SU-DHL-6 (cell line): Measurements from ENCODE around the gene CRISPLD2.

Experiments used
- H2AFZ ChIP-seq: fragments of 200-600 bp; sonication (generic); 2 replicates; pipeline ENCODE4 v1.6.1; 2014; ENCODE audit warnings: low read depth, mild to moderate bottlenecking, moderate library complexity, mixed read lengths, antibody characterized with exemption, low read length; ENCODE audit not compliant: severe bottlenecking
- H3F3A ChIP-seq: fragments of 200-600 bp; shearing (Covaris generic); 2 replicates; pipeline ENCODE4 v1.6.0; 2016; ENCODE audit warnings: antibody characterized with exemption, mild to moderate bottlenecking; ENCODE audit not compliant: insufficient read depth
- H3K27ac ChIP-seq: fragments of 200-600 bp; sonication (generic); 2 replicates; pipeline ENCODE4 v1.5.1; 2016; ENCODE audit warnings: low read depth, mild to moderate bottlenecking, low read length, moderate library complexity, mixed read lengths
- H3K27me3 ChIP-seq: fragments of 200-600 bp; sonication (generic), shearing (Covaris generic); 2 replicates; pipeline ENCODE4 v1.6.0; 2014; ENCODE audit warnings: mild to moderate bottlenecking, low read length
- H3K36me3 ChIP-seq: fragments of 200-600 bp; sonication (generic); 2 replicates; pipeline ENCODE4 v1.6.1; 2014; ENCODE audit warnings: mild to moderate bottlenecking, low read length, mixed read lengths
- H3K4me2 ChIP-seq: fragments of 300-600, 200-600 bp; shearing (Covaris generic), sonication (generic); 2 replicates; pipeline ENCODE4 v1.6.0; 2014; ENCODE audit warnings: low read length, low read depth, mild to moderate bottlenecking; ENCODE audit not compliant: poor library complexity, severe bottlenecking
- H3K4me3 ChIP-seq: fragments of 200-600 bp; sonication (generic); 2 replicates; pipeline ENCODE4 v1.5.1; 2014; ENCODE audit warnings: antibody characterized with exemption, low read length, mild to moderate bottlenecking, mixed read lengths; ENCODE audit not compliant: insufficient read depth, poor library complexity, severe bottlenecking
- H3K79me2 ChIP-seq: fragments of 200-600 bp; sonication (generic); 2 replicates; pipeline ENCODE4 v1.6.1; 2014; ENCODE audit warnings: mild to moderate bottlenecking, low read length, moderate library complexity; ENCODE audit not compliant: insufficient read depth
- H3K9ac ChIP-seq: fragments of 200-600 bp; sonication (generic); 2 replicates; pipeline ENCODE4 v1.7.0; 2014; ENCODE audit warnings: mild to moderate bottlenecking, low read length
- H3K9me2 ChIP-seq: fragments of 200-600 bp; sonication (generic); replicated peaks from 2 replicates; pipeline ENCODE4 v1.6.1; 2014; ENCODE audit warnings: low read length; ENCODE audit not compliant: insufficient read depth
- H3K9me3 ChIP-seq: fragments of 200-600 bp; sonication (generic); 2 replicates; pipeline ENCODE4 v1.6.1; 2014; ENCODE audit warnings: low read length, mixed read lengths; ENCODE audit not compliant: insufficient read depth
- H4K20me1 ChIP-seq: fragments of 200-600 bp; sonication (generic); 2 replicates; pipeline ENCODE4 v1.6.1; 2014; ENCODE audit warnings: low read depth, mild to moderate bottlenecking, antibody characterized with exemption, low read length, moderate library complexity, mixed read lengths
- EZH2phosphoT487 ChIP-seq: fragments of 200-600 bp; sonication (generic), shearing (Covaris generic); conservative IDR thresholded peaks from 2 replicates; pipeline ENCODE4 v1.6.1; 2018; ENCODE audit warnings: mild to moderate bottlenecking, antibody characterized with exemption, low read length, moderate library complexity, mixed read lengths
- TF ChIP-seq, protein P1 (sequence below): fragments of 200-600 bp; sonication (generic); IDR thresholded peaks from one replicate; pipeline ENCODE4 v1.5.1; 2017; ENCODE audit warnings: antibody characterized with exemption, mild to moderate bottlenecking, low read length, moderate library complexity; ENCODE audit not compliant: insufficient read depth, poor library complexity, severe bottlenecking

The CRISPLD2 gene

DNA sequence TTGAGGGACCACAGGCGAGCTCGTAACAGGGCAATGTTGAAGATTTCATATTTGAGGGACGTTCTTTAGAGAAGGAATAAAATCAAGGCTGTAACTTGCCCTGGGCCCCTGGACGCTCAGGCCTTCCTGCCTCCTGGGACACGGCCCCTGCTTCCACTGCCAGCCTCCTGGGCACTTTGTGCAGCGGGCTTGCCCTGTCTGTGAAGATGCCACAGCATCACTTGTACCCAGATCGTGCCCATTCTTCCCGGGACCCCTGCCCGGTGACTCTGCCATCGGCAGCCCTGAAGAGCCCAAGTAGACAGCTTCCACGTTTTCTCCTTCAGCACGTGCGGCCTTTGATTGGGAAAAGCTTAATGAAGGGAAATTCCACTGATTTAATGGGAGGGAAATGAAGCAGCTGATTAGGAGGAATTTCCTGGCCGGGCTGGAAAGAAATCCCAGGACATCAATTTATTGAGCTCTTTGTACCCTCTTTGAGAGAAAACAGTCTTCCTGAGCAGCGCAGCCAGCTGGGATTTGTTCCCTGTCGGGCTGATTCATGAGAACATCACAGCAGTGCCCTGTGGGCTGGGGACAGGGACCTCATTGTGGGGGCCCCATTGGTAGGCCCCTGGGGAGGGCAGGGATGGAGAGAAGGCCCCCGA lies 71.5 kb downstream of the CRISPLD2 start:
- no peaks in the 10 kb centered on the region for H3K36me3 ChIP-seq
- no peak overlapping the region for H2AFZ ChIP-seq
- TF ChIP-seq, protein P1, sequence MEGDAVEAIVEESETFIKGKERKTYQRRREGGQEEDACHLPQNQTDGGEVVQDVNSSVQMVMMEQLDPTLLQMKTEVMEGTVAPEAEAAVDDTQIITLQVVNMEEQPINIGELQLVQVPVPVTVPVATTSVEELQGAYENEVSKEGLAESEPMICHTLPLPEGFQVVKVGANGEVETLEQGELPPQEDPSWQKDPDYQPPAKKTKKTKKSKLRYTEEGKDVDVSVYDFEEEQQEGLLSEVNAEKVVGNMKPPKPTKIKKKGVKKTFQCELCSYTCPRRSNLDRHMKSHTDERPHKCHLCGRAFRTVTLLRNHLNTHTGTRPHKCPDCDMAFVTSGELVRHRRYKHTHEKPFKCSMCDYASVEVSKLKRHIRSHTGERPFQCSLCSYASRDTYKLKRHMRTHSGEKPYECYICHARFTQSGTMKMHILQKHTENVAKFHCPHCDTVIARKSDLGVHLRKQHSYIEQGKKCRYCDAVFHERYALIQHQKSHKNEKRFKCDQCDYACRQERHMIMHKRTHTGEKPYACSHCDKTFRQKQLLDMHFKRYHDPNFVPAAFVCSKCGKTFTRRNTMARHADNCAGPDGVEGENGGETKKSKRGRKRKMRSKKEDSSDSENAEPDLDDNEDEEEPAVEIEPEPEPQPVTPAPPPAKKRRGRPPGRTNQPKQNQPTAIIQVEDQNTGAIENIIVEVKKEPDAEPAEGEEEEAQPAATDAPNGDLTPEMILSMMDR = no peak
- TF ChIP-seq EZH2phosphoT487 = no peak
- H3F3A ChIP-seq = no peaks in the 10 kb centered on the region
- H3K27me3 ChIP-seq = no peaks in the 10 kb centered on the region
- no peak overlapping the region for H3K27ac ChIP-seq
- no peak overlapping the region for H3K4me3 ChIP-seq
- H3K9me2 ChIP-seq = no peaks in the 10 kb centered on the region
- H3K9ac ChIP-seq = no peak overlapping the region
- no peaks in the 10 kb centered on the region for H3K79me2 ChIP-seq
- no peak overlapping the region for H3K4me2 ChIP-seq
- no peaks in the 10 kb centered on the region for H4K20me1 ChIP-seq
- H3K9me3 ChIP-seq = no peaks in the 10 kb centered on the region

DNA sequence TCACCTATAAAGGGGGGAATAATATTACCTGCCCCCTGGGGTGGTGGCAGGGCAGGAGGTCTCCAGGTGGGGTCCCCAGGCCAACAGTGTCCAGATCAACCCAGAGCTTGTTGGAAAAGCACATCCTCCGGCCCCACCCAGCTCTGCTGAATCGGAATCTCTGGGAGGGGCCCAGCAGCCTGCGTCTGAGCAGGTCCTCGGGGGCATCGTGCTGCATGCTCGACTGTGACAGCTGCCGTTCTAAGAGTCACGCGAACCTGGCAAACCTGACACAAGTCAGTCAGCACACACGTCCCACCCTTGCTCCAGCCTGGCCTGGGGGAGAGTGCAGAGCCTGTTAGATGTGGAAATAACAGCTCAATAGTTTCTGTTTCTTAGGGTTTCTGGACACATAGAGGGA lies 72.3 kb downstream of the CRISPLD2 start:
- H3K9ac ChIP-seq = no peak overlapping the region
- H3K27ac ChIP-seq = no peak overlapping the region
- no peaks in the 10 kb centered on the region for H3K79me2 ChIP-seq
- no peaks in the 10 kb centered on the region for H3K9me3 ChIP-seq
- no peaks in the 10 kb centered on the region for H3K27me3 ChIP-seq
- H3F3A ChIP-seq = no peaks in the 10 kb centered on the region
- H3K36me3 ChIP-seq = no peaks in the 10 kb centered on the region
- no peak overlapping the region for H3K4me3 ChIP-seq
- no peak overlapping the region for H3K4me2 ChIP-seq
- H3K9me2 ChIP-seq = no peaks in the 10 kb centered on the region
- H4K20me1 ChIP-seq = no peaks in the 10 kb centered on the region
- TF ChIP-seq, protein P1 = no peak
- TF ChIP-seq EZH2phosphoT487 = no peak
- H2AFZ ChIP-seq = no peak overlapping the region

DNA sequence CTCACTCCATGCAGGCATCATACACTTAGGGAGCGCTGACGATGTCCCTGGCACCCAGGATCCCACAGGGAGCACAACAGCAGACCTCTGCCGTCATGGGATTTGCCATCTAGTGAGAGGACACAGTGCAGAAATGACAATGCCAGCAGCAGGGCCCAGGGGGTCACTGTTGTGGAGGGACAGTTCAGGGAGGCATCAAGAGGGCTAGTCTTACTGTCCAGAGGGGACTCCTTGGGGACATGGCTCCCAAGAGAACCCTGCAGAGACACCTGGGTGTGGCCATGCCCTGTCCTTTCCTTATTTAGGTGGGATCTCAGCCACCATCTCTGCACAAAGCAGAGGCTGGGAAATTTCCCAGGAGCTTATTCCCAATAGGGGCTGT lies 73.7 kb downstream of the CRISPLD2 start:
- no peaks in the 10 kb centered on the region for H3K9me2 ChIP-seq

More for the DNA sequence above, 73.7 kb downstream of the CRISPLD2 start:
- H3K36me3 ChIP-seq = no peaks in the 10 kb centered on the region
- H3K9me3 ChIP-seq = no peaks in the 10 kb centered on the region
- TF ChIP-seq EZH2phosphoT487 = no peak
- TF ChIP-seq, protein P1 = no peak
- H2AFZ ChIP-seq = no peak overlapping the region
- H4K20me1 ChIP-seq = no peaks in the 10 kb centered on the region
- no peak overlapping the region for H3K4me2 ChIP-seq
- H3K9ac ChIP-seq = no peak overlapping the region
- no peak overlapping the region for H3K27ac ChIP-seq
- no peaks in the 10 kb centered on the region for H3K79me2 ChIP-seq
- no peak overlapping the region for H3K4me3 ChIP-seq
- H3K27me3 ChIP-seq = no peaks in the 10 kb centered on the region
- no peaks in the 10 kb centered on the region for H3F3A ChIP-seq
